ENCODE data around the gene DERL2. TPM values are rescaled to one million over a fixed set of nuclear protein-coding genes. Genes with fewer than 3 reads are reported as not detected.

DERL2 gene
- total and polyA plus RNA-seq, 2 experiments from 2014 or later = 65.0 to 113 TPM

DNA sequence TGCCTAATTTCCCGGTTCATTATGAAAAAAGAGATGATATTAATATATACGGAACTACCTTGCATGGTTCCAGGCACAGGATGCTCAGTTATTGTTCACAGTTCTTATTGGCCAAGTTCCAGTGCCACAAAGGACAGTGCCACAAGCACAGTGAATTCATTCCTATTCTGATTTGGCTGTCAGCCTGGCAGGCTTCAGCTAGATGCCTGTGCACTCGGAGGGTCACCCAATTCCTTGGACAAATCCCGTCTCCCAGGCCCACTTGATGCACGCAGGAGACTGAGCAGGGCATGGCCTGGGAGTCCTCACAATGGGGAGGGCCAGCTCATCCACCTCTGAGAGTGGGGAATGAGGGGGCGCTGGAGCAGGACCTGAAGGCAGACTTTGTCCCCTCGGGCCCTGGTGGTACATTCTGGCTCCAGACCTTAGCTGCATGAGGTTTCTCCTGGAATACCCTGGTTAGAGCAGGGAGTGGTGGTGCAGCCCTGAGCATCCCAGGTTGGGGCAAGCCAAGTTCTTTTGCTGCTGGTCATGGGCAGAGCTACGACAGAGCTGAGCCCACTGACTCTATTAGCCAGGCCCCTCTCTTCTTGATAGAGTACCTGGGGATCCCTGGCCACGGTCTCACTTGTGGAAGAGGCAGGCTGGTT lies 41.7 kb upstream of the DERL2 start (continued):
- TF ChIP-seq CREB1 (CRISPR knock-in tag; IDR thresholded peaks at IDR 0.05; ENCODE audit: low read depth) (no peak), ZNF331 (CRISPR knock-in tag; IDR thresholded peaks at IDR 0.05; ENCODE audit: low read depth) (no peak), ZNF114 (CRISPR knock-in tag; IDR thresholded peaks at IDR 0.05) (no peak), EZH2phosphoT487 (IDR thresholded peaks at IDR 0.05; ENCODE audit: unreplicated experiment) (no peak), EZH2 (IDR thresholded peaks at IDR 0.05; ENCODE audit: low read depth, unreplicated experiment) (no peak), JUNB (IDR thresholded peaks at IDR 0.05; ENCODE audit: unreplicated experiment) (no peak), POLR2AphosphoS5 (IDR thresholded peaks at IDR 0.05; ENCODE audit: low read depth) (no peak)
- TF ChIP-seq, protein P1, sequence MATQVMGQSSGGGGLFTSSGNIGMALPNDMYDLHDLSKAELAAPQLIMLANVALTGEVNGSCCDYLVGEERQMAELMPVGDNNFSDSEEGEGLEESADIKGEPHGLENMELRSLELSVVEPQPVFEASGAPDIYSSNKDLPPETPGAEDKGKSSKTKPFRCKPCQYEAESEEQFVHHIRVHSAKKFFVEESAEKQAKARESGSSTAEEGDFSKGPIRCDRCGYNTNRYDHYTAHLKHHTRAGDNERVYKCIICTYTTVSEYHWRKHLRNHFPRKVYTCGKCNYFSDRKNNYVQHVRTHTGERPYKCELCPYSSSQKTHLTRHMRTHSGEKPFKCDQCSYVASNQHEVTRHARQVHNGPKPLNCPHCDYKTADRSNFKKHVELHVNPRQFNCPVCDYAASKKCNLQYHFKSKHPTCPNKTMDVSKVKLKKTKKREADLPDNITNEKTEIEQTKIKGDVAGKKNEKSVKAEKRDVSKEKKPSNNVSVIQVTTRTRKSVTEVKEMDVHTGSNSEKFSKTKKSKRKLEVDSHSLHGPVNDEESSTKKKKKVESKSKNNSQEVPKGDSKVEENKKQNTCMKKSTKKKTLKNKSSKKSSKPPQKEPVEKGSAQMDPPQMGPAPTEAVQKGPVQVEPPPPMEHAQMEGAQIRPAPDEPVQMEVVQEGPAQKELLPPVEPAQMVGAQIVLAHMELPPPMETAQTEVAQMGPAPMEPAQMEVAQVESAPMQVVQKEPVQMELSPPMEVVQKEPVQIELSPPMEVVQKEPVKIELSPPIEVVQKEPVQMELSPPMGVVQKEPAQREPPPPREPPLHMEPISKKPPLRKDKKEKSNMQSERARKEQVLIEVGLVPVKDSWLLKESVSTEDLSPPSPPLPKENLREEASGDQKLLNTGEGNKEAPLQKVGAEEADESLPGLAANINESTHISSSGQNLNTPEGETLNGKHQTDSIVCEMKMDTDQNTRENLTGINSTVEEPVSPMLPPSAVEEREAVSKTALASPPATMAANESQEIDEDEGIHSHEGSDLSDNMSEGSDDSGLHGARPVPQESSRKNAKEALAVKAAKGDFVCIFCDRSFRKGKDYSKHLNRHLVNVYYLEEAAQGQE (IDR thresholded peaks at IDR 0.05; ENCODE audit: unreplicated experiment) = no peak
- TF ChIP-seq, protein P2, sequence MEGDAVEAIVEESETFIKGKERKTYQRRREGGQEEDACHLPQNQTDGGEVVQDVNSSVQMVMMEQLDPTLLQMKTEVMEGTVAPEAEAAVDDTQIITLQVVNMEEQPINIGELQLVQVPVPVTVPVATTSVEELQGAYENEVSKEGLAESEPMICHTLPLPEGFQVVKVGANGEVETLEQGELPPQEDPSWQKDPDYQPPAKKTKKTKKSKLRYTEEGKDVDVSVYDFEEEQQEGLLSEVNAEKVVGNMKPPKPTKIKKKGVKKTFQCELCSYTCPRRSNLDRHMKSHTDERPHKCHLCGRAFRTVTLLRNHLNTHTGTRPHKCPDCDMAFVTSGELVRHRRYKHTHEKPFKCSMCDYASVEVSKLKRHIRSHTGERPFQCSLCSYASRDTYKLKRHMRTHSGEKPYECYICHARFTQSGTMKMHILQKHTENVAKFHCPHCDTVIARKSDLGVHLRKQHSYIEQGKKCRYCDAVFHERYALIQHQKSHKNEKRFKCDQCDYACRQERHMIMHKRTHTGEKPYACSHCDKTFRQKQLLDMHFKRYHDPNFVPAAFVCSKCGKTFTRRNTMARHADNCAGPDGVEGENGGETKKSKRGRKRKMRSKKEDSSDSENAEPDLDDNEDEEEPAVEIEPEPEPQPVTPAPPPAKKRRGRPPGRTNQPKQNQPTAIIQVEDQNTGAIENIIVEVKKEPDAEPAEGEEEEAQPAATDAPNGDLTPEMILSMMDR (conservative IDR thresholded peaks at IDR 0.05; ENCODE audit: low read depth in 2 of 2) = no peak

DNA sequence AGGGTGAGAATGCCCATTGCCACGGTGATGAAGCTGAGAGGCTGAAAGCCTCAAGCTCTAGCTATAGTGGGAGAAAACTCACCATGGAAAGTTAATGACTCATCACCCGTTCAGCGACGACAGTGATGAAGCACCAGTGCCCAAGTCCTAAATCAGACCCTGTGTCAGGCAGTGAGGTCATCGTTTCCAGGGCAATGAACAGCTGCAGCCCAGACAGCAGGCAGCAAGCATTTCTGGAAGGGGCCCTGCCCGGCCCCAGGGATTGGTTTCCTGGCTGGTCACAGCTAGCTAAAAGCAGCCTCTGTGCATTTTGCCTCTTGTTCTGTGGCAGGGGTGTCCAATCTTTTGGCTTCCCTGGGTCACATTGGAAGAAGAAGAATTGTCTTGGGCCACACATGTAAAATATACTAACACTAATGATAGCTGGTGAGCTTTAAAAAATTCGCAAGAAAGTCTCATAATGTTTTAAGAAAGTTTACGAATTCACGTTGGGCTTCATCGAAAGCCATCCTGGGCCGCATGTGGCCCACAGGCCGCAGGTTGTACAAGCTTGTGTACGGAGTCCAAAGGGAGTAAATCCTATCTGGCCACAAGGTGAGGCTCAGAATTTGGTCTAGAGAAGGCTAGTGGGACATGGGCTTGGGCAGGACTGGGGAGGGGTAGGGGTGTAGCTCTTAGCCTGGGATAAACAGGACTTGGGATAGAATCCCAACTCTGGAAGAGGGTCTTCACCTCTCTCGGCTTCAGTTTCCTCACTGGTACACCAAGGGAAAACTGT lies 41.0 kb upstream of the DERL2 start:
- Histone ChIP-seq H3K4me1 (ENCODE audit: insufficient read depth) (no peaks in the 10 kb centered on the region), H3F3A (replicated peaks; ENCODE audit: low read depth) (no peaks in the 10 kb centered on the region), H3K79me2 (replicated peaks; ENCODE audit: insufficient read depth) (no peaks in the 10 kb centered on the region), H3K4me2 (no peak overlapping the region), H3K9me2 (ENCODE audit: insufficient read depth) (no peaks in the 10 kb centered on the region), H4K20me1 (replicated peaks; ENCODE audit: insufficient read depth) (no peaks in the 10 kb centered on the region), H3K27me3 (ENCODE audit: insufficient read depth) (no peaks in the 10 kb centered on the region), H2AFZ (no peak overlapping the region), H3K4me3 (no peak overlapping the region), H3K36me3 (ENCODE audit: insufficient read depth) (no peaks in the 10 kb centered on the region), H3K27ac (ENCODE audit: low read depth) (no peak overlapping the region)
- H3K27ac Mint-ChIP-seq = no peak overlapping the region
- H3K4me3 Mint-ChIP-seq = no peak overlapping the region
- H3K9me3 Mint-ChIP-seq = no peaks in the 10 kb centered on the region
- no peaks in the 10 kb centered on the region for H3K27me3 Mint-ChIP-seq (ENCODE audit: insufficient read depth, low read depth, poor library complexity)
- no peak for DNase-seq (ENCODE audit: low spot score)
- H3K4me1 Mint-ChIP-seq = no peaks in the 10 kb centered on the region
- H3K36me3 Mint-ChIP-seq (ENCODE audit: low read depth) = no peaks in the 10 kb centered on the region
- ATAC-seq = no peak
- TF ChIP-seq STAT1 (IDR thresholded peaks at IDR 0.05; ENCODE audit: unreplicated experiment) (no peak), CREB1 (CRISPR knock-in tag; IDR thresholded peaks at IDR 0.05; ENCODE audit: low read depth) (no peak), ZNF331 (CRISPR knock-in tag; IDR thresholded peaks at IDR 0.05; ENCODE audit: low read depth) (no peak), ZNF114 (CRISPR knock-in tag; IDR thresholded peaks at IDR 0.05) (no peak), EZH2 (IDR thresholded peaks at IDR 0.05; ENCODE audit: low read depth, unreplicated experiment) (no peak)
- TF ChIP-seq, protein P2 (conservative IDR thresholded peaks at IDR 0.05; ENCODE audit: low read depth in 2 of 2) = no peak
- TF ChIP-seq, protein P3, sequence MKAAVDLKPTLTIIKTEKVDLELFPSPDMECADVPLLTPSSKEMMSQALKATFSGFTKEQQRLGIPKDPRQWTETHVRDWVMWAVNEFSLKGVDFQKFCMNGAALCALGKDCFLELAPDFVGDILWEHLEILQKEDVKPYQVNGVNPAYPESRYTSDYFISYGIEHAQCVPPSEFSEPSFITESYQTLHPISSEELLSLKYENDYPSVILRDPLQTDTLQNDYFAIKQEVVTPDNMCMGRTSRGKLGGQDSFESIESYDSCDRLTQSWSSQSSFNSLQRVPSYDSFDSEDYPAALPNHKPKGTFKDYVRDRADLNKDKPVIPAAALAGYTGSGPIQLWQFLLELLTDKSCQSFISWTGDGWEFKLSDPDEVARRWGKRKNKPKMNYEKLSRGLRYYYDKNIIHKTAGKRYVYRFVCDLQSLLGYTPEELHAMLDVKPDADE (IDR thresholded peaks at IDR 0.05) = no peak

All from GM23338 (cell line).